BLaER1 (cell line): ENCODE measurements around the gene PDP2.
"Not testable (repeated sequence)": the region's sequence is repeated elsewhere in the genome, so short reads cannot be mapped to it uniquely, and the experiment has no call there.

Experiments used
- H3K27ac ChIP-seq: shearing (Covaris generic); formaldehyde crosslinking; 2 replicates; pipeline ENCODE4 v1.8.1; 2022
- H3K27me3 ChIP-seq: shearing (Covaris generic); formaldehyde crosslinking; 2 replicates; pipeline ENCODE4 v1.8.1; 2022
- H3K36me3 ChIP-seq: shearing (Covaris generic); formaldehyde crosslinking; 2 replicates; pipeline ENCODE4 v1.8.1; 2022
- H3K4me1 ChIP-seq: shearing (Covaris generic); formaldehyde crosslinking; 2 replicates; pipeline ENCODE4 v1.8.1; 2022
- H3K4me2 ChIP-seq: shearing (Covaris generic); formaldehyde crosslinking; 2 replicates; pipeline ENCODE4 v1.8.1; 2022
- H3K4me3 ChIP-seq: shearing (Covaris generic); formaldehyde crosslinking; 2 replicates; pipeline ENCODE4 v1.8.1; 2022
- H3K9ac ChIP-seq: shearing (Covaris generic); formaldehyde crosslinking; 2 replicates; pipeline ENCODE4 v1.8.1; 2022
- H3K9me3 ChIP-seq: shearing (Covaris generic); formaldehyde crosslinking; 2 replicates; pipeline ENCODE4 v1.8.1; 2022
- H4K20me1 ChIP-seq: shearing (Covaris generic); formaldehyde crosslinking; 2 replicates; pipeline ENCODE4 v1.8.1; 2022
- Cebpa-rat ChIP-seq: shearing (Covaris generic); IDR thresholded peaks from 2 replicates; pipeline ENCODE4 v1.8.1; 2022

The PDP2 gene

DNA sequence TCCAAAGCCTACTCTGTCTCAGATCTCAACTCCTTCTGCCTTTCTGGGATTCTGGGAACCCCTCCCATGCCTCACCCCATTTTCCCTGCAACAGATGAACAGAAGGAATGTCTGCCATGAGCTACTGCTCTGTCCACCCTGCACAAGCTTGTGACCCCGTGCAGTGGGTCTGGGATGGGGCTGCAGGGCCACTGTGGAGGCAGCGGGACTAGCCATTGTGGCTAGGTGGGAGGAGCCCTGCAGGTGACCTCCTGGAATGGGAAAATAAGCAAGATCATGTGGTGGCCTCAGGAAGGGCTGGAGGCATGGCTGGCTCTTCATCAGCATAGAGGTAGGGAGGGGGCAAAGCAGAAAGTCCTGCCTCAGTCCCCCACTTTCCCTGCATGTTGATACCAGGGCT lies 13.7 kb downstream of the PDP2 start:
- H3K4me1 ChIP-seq = peaks cover 32% of the 10 kb centered on the region
- no peak overlapping the region for H3K27ac ChIP-seq
- no peaks in the 10 kb centered on the region for H3K27me3 ChIP-seq
- TF ChIP-seq Cebpa-rat = no peak
- no peak overlapping the region for H3K4me3 ChIP-seq
- H3K36me3 ChIP-seq = peaks cover 14% of the 10 kb centered on the region
- H4K20me1 ChIP-seq = peaks cover 20% of the 10 kb centered on the region; the same call in 1 of the 2 replicates
- H3K9me3 ChIP-seq = no peaks in the 10 kb centered on the region
- H3K4me2 ChIP-seq = no peak overlapping the region
- H3K9ac ChIP-seq = no peak overlapping the region

- 0 out of 2 replicates have a peak overlapping the region, but pooled peaks have one; percentile 7 for H3K9ac ChIP-seq
Observed at GRCh38 chr16:66894948-66895688, 14.8 kb downstream of the PDP2 start.

DNA sequence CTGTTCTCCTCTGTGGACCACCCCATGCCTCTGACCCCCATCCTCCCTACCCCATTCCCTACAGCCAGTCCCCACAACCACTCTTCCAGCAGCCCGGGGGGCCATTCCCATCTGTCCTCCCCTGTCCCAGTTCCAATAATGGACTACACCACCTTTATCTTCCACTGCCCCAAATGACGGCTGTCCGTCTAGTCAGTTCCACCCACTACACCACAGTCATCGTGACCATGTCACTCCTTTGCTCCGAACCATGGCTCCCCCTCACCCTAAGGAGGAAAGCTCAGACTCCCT lies 15.3 kb downstream of the PDP2 start:
- no peaks in the 10 kb centered on the region for H3K27me3 ChIP-seq
- H3K9ac ChIP-seq = 0 out of 2 replicates have a peak overlapping the region, but pooled peaks have one; percentile 7
- H3K9me3 ChIP-seq = no peaks in the 10 kb centered on the region
- H4K20me1 ChIP-seq = 0 out of 2 replicates have a peak, but pooled peaks cover 9% of the 10 kb centered on the region
- 0 out of 2 replicates have a peak overlapping the region, but pooled peaks have one; percentile 10 for H3K27ac ChIP-seq
- H3K36me3 ChIP-seq = peaks cover 6% of the 10 kb centered on the region
- peaks cover 45% of the 10 kb centered on the region for H3K4me1 ChIP-seq
- TF ChIP-seq Cebpa-rat = no peak
- H3K4me2 ChIP-seq = peak overlapping the region; percentile 65
- no peak overlapping the region for H3K4me3 ChIP-seq

More at GRCh38 chr16:66894948-66895688, 14.8 kb downstream of the PDP2 start:
- Histone ChIP-seq H3K27ac (0 out of 2 replicates have a peak overlapping the region, but pooled peaks have one; percentile 10), H3K27me3 (no peaks in the 10 kb centered on the region), H3K36me3 (peaks cover 6% of the 10 kb centered on the region), H3K4me2 (peak overlapping the region; percentile 65), H3K4me3 (no peak overlapping the region), H4K20me1 (0 out of 2 replicates have a peak, but pooled peaks cover 10% of the 10 kb centered on the region), H3K4me1 (peaks cover 41% of the 10 kb centered on the region), H3K9me3 (no peaks in the 10 kb centered on the region)
- TF ChIP-seq Cebpa-rat = no peak

DNA sequence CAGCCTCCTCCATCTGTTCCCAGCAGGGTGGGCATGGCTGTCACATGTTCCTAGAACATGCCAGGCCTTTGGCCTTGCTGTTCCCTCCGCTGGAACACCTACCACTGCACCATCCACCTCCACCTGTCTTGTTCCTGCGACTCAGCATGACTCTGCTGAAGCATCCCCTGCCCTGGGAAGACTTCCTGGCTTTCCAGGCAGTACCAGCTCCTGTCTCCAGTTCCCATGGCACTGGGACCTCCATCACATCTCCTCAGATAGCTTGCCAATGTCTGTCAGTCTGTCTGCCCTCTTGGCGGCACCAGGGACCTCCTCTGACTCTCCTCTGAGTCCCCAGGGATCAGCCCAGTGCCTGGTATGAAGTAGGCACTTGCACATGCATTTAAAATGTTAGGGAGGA lies 15.7 kb downstream of the PDP2 start:
- no peak for TF ChIP-seq Cebpa-rat
- Histone ChIP-seq H3K36me3 (peaks cover 6% of the 10 kb centered on the region), H3K9me3 (no peaks in the 10 kb centered on the region), H3K27ac (0 out of 2 replicates have a peak overlapping the region, but pooled peaks have one; percentile 10), H3K27me3 (no peaks in the 10 kb centered on the region), H3K4me2 (peak overlapping the region; percentile 65), H3K4me1 (peaks cover 48% of the 10 kb centered on the region), H3K9ac (0 out of 2 replicates have a peak overlapping the region, but pooled peaks have one; percentile 7), H3K4me3 (no peak overlapping the region), H4K20me1 (0 out of 2 replicates have a peak, but pooled peaks cover 8% of the 10 kb centered on the region)

DNA sequence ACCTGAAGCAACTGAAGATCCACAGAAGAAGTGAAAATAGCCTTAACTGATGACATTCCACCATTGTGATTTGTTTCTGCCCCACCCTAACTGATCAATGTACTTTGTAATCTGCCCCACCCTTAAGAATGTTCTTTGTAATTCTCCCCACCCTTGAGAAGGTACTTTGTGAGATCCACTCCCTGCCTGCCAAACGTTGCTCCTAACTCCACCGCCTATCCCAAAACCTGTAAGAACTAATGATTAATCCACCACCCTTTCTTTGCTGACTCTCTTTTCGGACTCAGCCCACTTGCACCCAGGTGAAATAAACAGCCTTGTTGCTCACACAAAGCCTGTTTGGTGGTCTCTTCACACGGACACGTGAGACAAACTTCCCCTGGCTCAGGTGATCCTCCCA lies 16.4 kb downstream of the PDP2 start:
- H3K27ac ChIP-seq, H3K4me2 ChIP-seq, H3K27me3 ChIP-seq: not testable (repeated sequence)

DNA sequence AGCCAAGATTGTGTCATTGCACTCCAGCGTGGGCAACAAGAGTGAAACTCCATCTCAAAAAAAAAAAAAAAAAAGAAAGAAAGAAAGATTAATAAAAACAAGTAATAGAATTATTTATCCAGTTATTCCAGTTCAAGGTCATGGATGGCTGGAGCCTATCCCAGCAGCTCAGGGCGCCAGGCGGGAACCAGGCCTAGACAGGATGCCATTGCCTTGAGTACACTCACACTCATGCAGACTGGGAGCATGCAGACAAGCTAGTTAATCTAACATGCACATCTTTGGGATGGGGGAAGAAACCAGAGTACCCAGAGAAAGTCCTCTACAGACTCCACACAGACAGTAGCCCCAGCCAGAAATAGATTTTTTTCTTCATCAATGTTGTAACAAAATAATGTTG lies 17.9 kb downstream of the PDP2 start:
- no peak overlapping the region for H3K9ac ChIP-seq
- no peak for TF ChIP-seq Cebpa-rat
- H3K4me2 ChIP-seq = no peak overlapping the region
- no peaks in the 10 kb centered on the region for H4K20me1 ChIP-seq
- no peaks in the 10 kb centered on the region for H3K9me3 ChIP-seq
- no peak overlapping the region for H3K4me3 ChIP-seq
- H3K27me3 ChIP-seq = no peaks in the 10 kb centered on the region
- H3K4me1 ChIP-seq = peaks cover 57% of the 10 kb centered on the region
- H3K36me3 ChIP-seq = no peaks in the 10 kb centered on the region
- H3K27ac ChIP-seq = no peak overlapping the region

More for the DNA sequence above, 16.4 kb downstream of the PDP2 start:
- H3K4me3 ChIP-seq, H4K20me1 ChIP-seq, H3K9me3 ChIP-seq, H3K9ac ChIP-seq, H3K36me3 ChIP-seq: not testable (repeated sequence)
- peaks cover 50% of the 10 kb centered on the region for H3K4me1 ChIP-seq

DNA sequence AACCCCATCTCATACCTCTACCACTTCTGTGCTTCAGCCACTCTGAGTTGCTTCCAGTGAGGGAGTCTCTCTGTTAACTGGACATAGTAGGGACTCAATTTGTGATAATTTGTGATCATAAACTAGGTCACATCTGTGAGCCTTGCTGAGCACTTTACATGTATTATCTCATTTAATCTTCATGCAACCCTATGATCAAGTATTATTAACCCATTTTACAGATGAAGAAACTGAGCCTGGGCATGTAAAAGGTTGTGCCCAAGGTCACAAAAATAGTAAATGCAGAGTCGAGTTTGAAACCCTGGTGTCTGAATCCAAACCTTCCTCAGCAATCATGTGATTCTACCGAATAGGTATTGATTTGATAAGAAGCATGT lies 18.6 kb downstream of the PDP2 start:
- Histone ChIP-seq H3K9ac (no peak overlapping the region), H3K9me3 (no peaks in the 10 kb centered on the region), H3K4me3 (no peak overlapping the region), H3K4me2 (no peak overlapping the region), H3K27ac (no peak overlapping the region), H3K4me1 (peaks cover 63% of the 10 kb centered on the region), H4K20me1 (no peaks in the 10 kb centered on the region), H3K36me3 (no peaks in the 10 kb centered on the region), H3K27me3 (no peaks in the 10 kb centered on the region)
- TF ChIP-seq Cebpa-rat = no peak

GRCh38 chr16:66899310-66899944 lies 19.1 kb downstream of the PDP2 start:
- Histone ChIP-seq H3K9me3 (no peaks in the 10 kb centered on the region), H3K4me1 (peaks cover 68% of the 10 kb centered on the region), H3K9ac (no peak overlapping the region; the same call in 1 of the 2 replicates), H3K27me3 (no peaks in the 10 kb centered on the region), H3K27ac (peak overlapping the region; percentile 50; the same call in 1 of the 2 replicates), H3K4me3 (no peak overlapping the region), H3K36me3 (no peaks in the 10 kb centered on the region), H3K4me2 (peak overlapping the region; percentile 43), H4K20me1 (no peaks in the 10 kb centered on the region)
- peak; percentile 84 for TF ChIP-seq Cebpa-rat

DNA sequence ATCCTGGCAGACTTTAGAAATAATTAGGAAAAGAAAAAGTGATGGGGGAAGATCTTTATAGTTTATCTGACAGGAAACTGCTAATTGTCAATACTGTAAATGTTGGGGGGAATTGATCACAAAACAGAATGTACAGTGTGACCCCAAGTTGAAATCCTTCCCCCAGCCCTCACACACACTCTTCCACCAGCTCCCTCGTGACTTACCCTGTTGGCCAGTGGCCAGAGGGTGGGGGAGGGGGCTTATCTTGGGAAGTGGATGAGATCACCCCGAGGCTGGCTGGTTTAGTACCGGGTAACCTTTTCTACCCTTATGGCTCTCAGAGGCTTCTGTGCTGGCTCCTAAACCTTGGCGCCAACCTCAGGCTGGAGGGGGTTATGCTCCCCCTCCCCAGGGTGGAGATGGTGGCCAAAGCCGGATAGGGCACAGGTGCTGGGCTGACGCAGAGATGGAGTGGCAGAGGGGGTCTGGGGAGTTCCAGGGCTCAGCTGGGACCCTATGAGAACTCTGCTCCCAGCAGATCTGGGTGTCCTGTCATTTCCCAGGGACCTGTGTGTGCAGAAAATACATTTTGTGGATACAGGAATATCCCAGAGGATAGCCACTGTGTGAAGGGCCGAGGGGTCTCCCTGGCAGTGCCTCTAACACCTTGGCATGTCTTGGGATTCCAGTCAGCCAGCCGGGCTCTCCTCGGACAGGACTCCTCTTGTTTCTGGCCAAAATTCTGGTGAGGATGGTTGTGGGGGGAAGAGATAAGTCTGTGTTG lies 19.8 kb downstream of the PDP2 start:
- H3K27ac ChIP-seq = peak overlapping the region; percentile 50
- peak overlapping the region; percentile 34 for H3K9ac ChIP-seq
- H3K36me3 ChIP-seq = no peaks in the 10 kb centered on the region
- no peaks in the 10 kb centered on the region for H3K27me3 ChIP-seq
- H3K4me3 ChIP-seq = no peak overlapping the region
- no peaks in the 10 kb centered on the region for H4K20me1 ChIP-seq
- peaks cover 72% of the 10 kb centered on the region for H3K4me1 ChIP-seq
- H3K9me3 ChIP-seq = no peaks in the 10 kb centered on the region
- H3K4me2 ChIP-seq = peak overlapping the region; percentile 43
- no peak for TF ChIP-seq Cebpa-rat
